EL (cell line): ENCODE measurements around the gene STX3.
"Not testable (repeated sequence)": the region's sequence is repeated elsewhere in the genome, so short reads cannot be mapped to it uniquely, and the experiment has no call there.

Experiments
- DNase-seq: peaks from one replicate; pipeline ENCODE4 v3.0.0-alpha.2; 2016

STX3 gene

GRCh38 chr11:59758401-59759037 lies 3.3 kb downstream of the STX3 start:
- no peak for DNase-seq

- no peak for DNase-seq
Observed at GRCh38 chr11:59759900-59760299, 4.7 kb downstream of the STX3 start.

- no peak for DNase-seq
Observed at GRCh38 chr11:59760771-59761170, 5.6 kb downstream of the STX3 start.

GRCh38 chr11:59761993-59762392 lies 6.8 kb downstream of the STX3 start:
- DNase-seq: no peak

DNA sequence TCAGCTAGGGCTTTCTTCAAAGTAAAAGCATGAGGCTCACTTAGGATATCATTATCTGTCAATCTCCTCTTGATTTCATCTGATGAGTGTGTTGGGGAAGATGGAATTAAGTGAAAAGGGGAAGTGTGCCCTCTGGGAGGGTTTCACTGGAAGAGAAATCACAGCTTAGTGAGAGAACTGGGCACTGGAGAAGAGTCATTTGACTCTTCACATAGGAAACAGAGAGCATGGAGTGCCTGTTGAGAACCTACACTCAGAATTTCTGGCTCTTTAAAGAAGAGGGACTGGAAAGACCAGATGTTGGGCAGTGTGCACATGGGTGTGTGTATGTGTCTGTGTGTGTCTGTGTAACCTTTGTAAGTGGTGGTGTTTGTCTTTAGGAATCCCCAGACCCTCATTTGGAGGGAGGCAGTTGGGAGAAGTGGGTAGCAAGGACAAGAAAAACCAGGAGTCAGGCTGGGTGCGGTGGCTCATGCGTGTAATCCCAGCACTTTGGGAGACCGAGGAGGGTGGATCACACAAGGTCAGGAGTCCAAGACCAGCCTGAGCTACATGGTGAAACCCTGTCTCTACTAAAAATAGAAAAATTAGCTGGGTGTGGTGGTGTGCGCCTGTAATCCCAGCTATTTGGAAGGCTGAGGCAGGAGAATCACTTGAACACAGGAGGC lies 10.0 kb downstream of the STX3 start:
- DNase-seq: no peak

GRCh38 chr11:59766542-59767224 lies 11.5 kb downstream of the STX3 start:
- DNase-seq: no peak

DNA sequence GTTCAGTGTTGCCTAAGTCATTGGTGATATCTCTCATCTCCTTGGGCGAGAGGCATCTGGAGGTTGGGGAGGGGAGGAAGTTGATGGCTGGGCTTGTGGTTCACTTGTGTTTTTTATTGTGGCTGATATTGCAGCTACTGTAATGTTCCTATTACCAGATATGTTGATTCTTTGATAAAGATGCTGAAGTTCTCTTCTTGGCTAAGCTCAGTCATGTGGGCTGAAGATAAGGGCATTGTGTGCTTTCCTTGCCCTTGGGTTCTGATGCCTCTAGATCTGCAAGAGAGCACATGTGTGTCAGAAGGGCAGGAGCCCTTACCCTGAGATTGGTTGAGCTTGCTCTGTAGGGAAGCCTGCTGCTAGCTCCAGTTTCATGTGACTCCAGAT lies 12.0 kb downstream of the STX3 start:
- DNase-seq: no peak

DNA sequence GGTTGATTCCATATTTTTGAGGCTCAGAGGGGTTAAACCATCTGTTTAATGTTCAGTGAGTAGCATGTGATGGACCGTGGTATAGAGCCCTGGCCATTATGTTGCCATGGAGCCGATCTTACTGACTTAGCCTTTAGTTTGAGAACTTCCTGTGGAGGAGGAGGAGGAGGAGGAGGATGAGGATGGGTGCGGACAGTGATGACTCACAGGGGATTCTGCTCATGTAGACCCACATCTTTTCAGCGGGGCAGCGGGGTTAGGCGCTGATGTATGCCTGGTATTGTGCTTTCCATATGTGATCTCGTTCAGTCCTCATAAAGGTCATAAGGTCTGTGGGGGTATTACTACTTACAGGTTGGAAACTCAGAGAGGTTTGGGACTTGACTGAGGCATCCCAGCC lies 13.9 kb downstream of the STX3 start:
- no peak for DNase-seq

- no peak for DNase-seq
Observed at GRCh38 chr11:59769828-59770227, 14.7 kb downstream of the STX3 start.

DNA sequence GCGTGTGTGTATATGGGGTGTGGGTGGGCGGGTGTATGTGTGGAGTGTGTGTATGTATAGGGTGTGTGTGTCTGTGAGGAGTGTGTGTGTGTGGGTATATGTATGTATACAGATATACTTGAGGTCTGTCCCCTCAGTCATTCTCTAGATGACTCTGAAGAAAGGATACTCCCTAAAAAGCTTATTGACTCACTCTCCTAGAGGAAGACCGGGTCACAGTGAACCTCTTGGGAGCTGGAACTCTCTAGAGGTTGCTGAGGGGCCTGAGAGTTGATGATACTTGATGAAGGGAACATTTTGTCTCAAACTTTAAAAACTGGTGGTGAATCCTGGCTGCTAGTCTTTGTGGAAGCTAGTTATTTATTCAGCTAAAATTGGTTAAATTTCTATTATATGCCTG lies 15.1 kb downstream of the STX3 start:
- no peak for DNase-seq

GRCh38 chr11:59770869-59771268 lies 15.7 kb downstream of the STX3 start:
- DNase-seq: no peak

DNA sequence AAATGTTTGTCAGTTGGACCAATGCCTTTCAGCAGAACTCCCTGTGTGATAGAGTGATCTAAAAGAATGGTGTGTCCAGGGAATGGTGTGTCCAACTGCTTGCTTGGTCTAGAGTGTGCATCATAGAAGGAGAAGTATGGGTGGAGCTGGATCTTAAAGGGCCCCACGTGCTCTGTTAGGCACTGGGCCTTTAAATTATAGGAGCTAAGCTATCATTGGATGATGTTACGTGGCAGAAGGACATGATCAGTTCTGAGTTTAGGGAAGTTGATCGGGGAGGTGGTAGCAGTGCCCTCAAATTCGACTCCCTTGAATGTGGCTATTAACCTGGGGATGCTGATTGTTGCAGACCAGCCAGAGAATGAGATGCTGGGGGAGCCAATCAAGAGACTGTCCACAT lies 16.4 kb downstream of the STX3 start:
- no peak for DNase-seq

DNA sequence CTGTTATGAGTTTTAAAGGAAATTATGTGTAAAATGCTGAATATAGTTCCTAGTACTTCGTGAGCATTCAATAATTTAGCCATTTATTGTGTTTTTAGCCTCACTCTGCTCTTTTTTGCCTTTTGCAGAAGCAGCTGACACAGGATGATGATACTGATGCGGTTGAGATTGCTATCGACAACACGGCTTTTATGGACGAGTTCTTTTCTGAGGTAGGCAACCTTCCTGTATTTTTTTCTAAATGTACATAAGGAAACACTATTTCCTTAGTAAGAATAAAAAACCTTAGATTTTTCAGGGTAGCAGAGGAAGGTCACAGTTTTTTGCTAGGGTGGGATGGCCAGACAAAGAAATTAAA lies 17.9 kb downstream of the STX3 start:
- no peak for DNase-seq

DNA sequence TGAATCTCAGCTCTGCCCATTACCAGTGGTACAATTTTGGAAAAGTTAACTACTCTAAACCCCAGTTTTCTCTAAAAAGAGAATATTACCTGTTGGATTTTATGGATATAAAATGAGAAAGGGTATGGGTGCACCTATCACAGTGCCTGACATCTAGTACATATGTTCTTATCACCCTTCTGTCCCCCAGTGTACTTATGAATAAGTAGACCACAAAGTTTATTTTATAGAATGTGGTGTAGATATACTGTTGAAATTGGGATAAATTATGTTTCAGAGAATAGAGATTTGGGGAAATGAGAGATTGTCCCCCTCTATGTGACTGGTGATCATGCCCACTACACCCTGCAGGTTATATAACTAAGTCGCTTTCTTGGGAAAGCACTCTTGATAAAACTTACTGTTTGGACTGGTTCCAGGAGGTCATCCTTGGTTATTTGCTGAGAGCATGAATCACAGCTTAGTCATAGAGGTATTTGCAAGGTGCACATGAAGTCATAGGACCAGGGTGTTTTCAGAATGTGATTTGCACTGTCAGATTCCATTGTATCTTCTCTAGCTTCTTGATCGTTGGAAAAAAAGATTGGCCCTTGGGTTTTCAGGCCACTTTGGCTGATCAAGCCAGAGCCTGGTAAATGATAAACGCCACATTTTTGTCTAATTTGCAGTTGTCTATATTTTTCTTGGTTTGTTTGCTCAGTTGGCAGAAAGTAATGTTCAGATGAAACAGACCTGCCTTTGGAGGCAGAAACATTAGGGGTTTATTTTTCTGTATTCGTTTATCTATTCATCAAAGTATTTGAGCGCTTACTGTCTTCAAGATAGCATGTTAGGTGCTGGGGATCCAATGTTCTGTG lies 21.3 kb downstream of the STX3 start:
- DNase-seq: peak; percentile 67

GRCh38 chr11:59777104-59777503 lies 21.9 kb downstream of the STX3 start:
- DNase-seq: no peak

DNA sequence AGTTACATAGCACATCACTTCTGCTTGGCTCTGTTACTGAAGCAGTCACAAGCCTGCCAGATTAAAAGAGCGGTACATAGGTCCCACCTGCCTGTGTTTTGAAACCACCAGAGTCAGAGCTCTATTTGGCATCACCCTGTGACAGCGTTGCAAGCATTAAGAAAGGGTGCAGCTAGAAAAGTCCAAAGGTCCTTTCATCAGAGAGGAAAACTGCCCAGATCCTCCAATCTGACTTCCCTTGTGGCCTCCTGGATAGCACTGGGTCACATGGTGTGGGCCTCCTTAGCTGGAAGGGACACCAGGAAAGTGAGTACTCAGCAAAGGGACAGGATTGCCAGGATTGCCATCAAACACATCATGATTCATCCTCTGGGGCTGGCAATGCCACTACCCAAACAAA lies 22.9 kb downstream of the STX3 start:
- DNase-seq: no peak

- no peak for DNase-seq
Observed at GRCh38 chr11:59779487-59779886, 24.3 kb downstream of the STX3 start.

GRCh38 chr11:59782080-59782479 lies 26.9 kb downstream of the STX3 start:
- DNase-seq: no peak

DNA sequence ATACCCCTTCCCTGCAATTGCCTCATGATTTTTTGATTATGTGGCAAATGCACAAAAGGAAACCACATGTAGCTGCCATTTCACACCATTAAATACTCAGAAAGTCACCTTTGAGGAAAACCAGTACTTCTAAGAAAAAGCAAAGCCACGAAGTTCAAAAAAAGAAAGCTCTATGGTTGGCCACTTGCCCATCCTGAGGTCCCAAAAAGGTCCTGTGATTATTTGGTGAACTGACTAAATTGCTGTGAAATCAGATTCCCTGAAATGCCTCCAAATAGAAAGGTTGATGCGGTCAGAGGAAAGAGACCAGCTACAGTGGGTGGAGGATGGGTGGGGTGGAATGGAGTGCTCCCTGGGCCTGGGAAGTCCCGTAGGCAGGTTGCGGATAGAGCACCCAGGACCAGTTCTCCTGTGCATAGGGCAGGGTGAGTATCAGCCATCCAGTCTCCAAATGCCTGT lies 28.5 kb downstream of the STX3 start:
- no peak for DNase-seq

GRCh38 chr11:59784441-59784840 lies 29.3 kb downstream of the STX3 start:
- DNase-seq: not testable (repeated sequence)

DNA sequence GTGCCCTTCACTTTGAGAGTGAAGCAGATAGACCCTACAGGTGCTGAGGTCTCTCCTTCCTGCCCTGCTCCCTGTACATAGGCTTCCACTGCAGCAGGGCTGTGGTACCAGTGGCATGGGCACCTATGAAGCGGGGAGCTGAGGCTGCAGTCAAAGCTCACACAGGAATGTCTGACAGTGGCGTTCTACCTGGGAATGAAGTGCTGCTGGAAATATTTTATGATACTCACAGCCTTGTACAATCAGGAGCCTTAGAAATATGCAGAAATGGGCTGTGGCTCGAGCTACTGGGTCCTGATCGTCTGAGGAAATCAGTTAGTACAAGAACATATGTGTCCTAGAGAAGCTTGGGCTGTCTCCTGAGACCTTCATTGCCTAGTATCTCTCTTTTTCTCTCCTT lies 30.6 kb downstream of the STX3 start:
- DNase-seq: no peak

GRCh38 chr11:59787255-59787588 lies 32.0 kb downstream of the STX3 start:
- DNase-seq: no peak

DNA sequence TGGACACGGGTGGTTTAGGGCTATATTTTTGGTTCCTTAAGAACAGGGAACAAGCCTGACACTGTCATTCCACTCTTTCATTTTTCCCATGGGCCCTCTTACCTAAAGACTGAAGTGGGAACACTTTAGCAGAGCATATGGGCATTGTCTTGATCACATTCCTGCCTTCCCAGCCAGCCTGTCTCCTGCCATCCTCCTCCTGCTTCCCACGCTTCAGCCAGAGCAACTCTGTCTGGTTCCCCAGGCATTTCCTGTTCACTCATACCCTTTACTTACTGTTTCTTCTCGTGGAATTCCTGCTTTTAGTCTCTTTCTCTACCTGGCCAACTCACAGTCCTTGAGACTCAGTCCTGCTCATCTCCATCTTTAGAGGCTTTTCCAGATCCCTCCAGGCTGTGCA lies 32.6 kb downstream of the STX3 start:
- DNase-seq: peak; percentile 76

GRCh38 chr11:59791639-59792038 lies 36.5 kb downstream of the STX3 start:
- DNase-seq: peak; percentile 16
